HG03097 (cell line): ENCODE measurements around the gene JMJD1C.

Experiments used
- ATAC-seq: cut with Tn5 transposase; IDR thresholded peaks from one replicate; pipeline ENCODE4 v1.9.1; 2021; ENCODE audit not compliant: unreplicated experiment, low FRiP score

Gene JMJD1C

GRCh38 chr10:63439607-63440006 lies 26.2 kb downstream of the JMJD1C start:
- ATAC-seq: no peak

GRCh38 chr10:63438506-63439498 lies 27.0 kb downstream of the JMJD1C start:
- no peak for ATAC-seq

GRCh38 chr10:63437116-63437949 lies 28.4 kb downstream of the JMJD1C start:
- ATAC-seq: no peak

- no peak for ATAC-seq
Observed at GRCh38 chr10:63436225-63436624, 29.6 kb downstream of the JMJD1C start.

- ATAC-seq: no peak
Observed at GRCh38 chr10:63434866-63435854, 30.6 kb downstream of the JMJD1C start.

GRCh38 chr10:63431962-63432797 lies 33.6 kb downstream of the JMJD1C start:
- no peak for ATAC-seq

GRCh38 chr10:63430999-63431356 lies 34.8 kb downstream of the JMJD1C start:
- ATAC-seq: no peak

- no peak for ATAC-seq
Observed at GRCh38 chr10:63430091-63430998, 35.4 kb downstream of the JMJD1C start.

- ATAC-seq: no peak
Observed at GRCh38 chr10:63429281-63429680, 36.5 kb downstream of the JMJD1C start.

GRCh38 chr10:63427013-63427412 lies 38.8 kb downstream of the JMJD1C start:
- no peak for ATAC-seq

- ATAC-seq: no peak
Observed at GRCh38 chr10:63425512-63425911, 40.3 kb downstream of the JMJD1C start.

- ATAC-seq: no peak
Observed at GRCh38 chr10:63424576-63424975, 41.2 kb downstream of the JMJD1C start.

- no peak for ATAC-seq
Observed at GRCh38 chr10:63423494-63423893, 42.3 kb downstream of the JMJD1C start.

GRCh38 chr10:63421591-63421990 lies 44.2 kb downstream of the JMJD1C start:
- peak; percentile 85 for ATAC-seq

GRCh38 chr10:63416376-63416775 lies 49.4 kb downstream of the JMJD1C start:
- no peak for ATAC-seq

- no peak for ATAC-seq
Observed at GRCh38 chr10:63415640-63416244, 50.0 kb downstream of the JMJD1C start.

- no peak for ATAC-seq
Observed at GRCh38 chr10:63414481-63415260, 51.1 kb downstream of the JMJD1C start.
